GM21528 (cell line): Measurements from ENCODE around the gene RABGAP1.

Experiments
- ATAC-seq: cut with Tn5 transposase; IDR thresholded peaks from one replicate; pipeline ENCODE4 v1.9.1; 2021; ENCODE audit warnings: mild to moderate bottlenecking, moderate library complexity; ENCODE audit not compliant: unreplicated experiment, low FRiP score

Gene RABGAP1

DNA sequence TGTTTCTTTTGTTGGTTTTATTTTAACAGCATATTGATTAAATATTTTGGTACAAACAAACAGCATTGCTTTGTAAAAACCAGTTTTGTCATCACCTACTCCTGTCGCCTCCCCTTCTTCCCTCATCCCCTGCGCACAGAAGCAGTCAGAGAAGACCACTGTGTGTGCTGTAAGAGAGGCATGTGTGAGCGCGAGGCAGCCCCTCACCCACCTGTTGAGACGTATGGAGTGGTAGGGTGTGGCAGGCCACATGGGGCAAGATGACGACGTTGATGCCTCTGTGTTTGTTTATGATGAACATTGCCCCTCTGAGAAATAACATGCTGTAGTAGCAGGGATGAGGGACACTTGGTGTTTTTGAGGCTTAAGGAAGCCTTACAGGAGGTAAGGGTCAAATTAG is 164.0 kb downstream of the RABGAP1 start:
- no peak for ATAC-seq

DNA sequence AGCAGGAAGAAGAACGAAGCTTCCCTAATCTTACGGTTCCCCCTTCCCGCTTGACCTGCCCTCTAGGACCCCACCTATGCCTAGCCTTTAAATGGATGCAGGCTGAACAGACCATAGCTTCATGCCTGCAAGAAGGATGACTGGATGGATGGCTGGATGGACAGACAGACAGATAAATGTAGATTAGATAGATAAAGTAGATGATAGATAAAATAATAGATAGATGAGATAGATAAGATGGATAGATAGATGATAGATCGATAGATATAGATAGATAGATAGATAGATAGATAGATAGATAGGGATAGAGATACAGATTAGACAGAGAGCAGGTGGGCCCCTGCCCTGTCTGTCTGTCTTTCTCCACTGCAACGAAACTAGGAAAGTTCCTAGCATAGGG is 164.7 kb downstream of the RABGAP1 start:
- no peak for ATAC-seq

- ATAC-seq = no peak
Observed at GRCh38 chr9:123107639-123108285, 166.9 kb downstream of the RABGAP1 start.

GRCh38 chr9:123108976-123109375 is 168.2 kb downstream of the RABGAP1 start:
- no peak for ATAC-seq

DNA sequence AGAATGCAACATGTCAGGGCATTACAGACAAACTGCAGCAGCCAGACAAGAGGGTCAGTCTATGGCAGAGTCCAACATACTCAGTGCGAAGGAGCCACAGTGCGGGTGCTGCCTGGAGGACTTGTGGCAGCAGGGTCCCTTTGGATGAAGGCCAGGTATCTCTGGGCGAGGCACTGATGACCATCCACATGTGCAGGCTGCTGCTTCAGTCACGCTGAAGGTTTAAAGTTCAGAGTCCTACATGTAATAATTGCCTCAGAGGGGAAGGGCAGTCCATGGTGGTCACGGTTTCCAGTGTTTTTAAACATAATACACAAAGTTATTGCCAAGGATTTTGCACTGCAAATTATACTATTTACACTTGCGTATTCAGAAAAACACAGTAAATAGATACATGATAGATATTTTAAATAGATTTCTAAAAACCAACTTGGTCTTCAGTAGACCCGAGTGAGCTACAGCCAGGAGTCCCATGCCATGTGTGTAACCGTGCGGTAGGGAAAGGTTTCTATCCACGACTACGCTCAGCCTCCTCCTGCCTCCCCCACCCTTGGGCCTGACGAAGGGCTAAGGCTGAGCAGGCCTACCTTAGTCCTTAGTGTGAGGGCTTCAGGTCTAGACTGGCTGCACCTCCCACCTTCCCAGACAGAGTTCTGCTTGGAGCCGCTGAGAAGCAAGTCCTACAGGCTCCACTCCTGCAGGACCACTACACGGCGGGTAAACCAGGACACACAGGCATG is 168.9 kb downstream of the RABGAP1 start:
- ATAC-seq = no peak

- no peak for ATAC-seq
Observed at GRCh38 chr9:123111427-123112014, 170.7 kb downstream of the RABGAP1 start.

GRCh38 chr9:123112015-123112975 is 171.5 kb downstream of the RABGAP1 start:
- ATAC-seq = no peak

- ATAC-seq = no peak
Observed at GRCh38 chr9:123113185-123113584, 172.4 kb downstream of the RABGAP1 start.

DNA sequence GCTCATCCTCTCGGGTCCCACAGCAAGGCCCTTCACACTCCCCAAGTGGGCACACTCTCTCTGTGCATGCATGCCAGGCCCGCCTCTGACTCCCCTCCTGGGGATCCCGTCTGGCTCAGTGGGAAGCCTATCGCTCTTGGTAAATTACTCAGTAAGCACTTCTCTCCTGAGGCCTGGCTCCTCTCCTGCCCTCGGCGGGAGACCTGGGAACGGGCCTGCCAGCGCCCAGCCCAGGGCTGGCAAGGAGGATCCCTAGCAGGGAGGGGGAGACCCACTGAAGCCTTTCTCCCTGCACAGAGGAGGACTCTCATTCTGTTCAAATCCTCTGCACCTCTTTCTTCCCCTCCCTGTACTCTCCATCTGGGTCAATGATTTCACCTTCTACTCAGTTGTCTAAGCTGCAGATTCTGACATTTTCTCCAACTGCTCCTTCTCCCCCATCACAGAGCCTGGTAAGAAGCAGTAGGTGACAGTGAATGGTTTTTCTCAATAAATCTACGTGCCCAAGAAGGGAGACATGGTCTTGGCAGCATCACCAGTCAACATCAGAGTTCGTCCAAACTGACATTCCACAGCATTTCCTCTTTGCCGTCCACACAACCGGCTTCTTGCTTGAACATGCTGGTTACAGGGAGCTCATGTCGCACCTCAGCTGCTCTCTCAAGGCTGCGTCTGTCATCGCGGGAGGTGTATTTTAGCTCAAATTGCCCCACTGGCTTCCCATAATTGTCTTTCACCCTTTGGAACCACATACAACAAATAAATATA is 174.5 kb downstream of the RABGAP1 start:
- no peak for ATAC-seq

DNA sequence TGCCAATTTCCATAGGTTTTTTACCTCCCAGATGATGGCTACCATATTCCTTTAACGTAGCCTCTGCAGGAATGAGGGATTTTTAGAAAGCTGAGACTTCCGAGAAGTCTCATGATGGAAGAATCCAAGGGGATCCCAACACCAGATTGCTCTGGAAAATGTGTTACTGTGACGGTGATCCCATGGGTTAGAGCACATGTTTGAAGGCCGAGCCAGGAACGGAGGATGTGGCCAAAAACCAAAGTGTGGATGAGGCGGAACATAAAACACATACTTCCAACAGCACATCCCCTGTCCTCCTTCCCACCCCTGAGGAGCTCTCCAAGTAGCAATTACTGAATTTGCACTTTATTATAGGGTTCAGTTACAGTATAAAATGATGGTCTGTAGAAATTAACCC is 175.2 kb downstream of the RABGAP1 start:
- ATAC-seq = no peak

- ATAC-seq = no peak
Observed at GRCh38 chr9:123119566-123119965, 178.7 kb downstream of the RABGAP1 start.

GRCh38 chr9:123120131-123120530 is 179.3 kb downstream of the RABGAP1 start:
- no peak for ATAC-seq

- no peak for ATAC-seq
Observed at GRCh38 chr9:123120953-123121352, 180.1 kb downstream of the RABGAP1 start.

- ATAC-seq = no peak
Observed at GRCh38 chr9:123121457-123121856, 180.6 kb downstream of the RABGAP1 start.

- no peak for ATAC-seq
Observed at GRCh38 chr9:123127512-123128075, 186.8 kb downstream of the RABGAP1 start.

GRCh38 chr9:123128591-123128990 is 187.8 kb downstream of the RABGAP1 start:
- no peak for ATAC-seq

GRCh38 chr9:123129423-123129822 is 188.6 kb downstream of the RABGAP1 start:
- no peak for ATAC-seq

DNA sequence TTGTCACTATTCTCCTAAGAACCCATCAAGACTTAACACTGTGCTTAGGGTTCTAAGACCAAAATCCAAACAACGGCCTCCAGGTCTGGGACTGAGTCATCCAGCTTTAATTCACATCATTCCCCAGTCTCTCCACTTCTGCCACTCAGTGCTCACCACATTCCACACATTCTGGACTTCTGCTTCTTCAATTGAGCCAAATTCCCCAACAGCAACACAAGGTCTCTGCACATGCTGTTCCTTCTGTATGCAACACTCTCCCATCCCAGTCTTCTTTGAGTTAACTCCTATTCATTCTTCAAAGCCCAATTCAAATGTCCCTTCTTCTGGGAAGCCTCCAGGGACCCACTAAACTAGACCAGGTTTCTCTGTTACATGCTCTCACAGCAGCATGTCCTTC is 190.4 kb downstream of the RABGAP1 start:
- ATAC-seq = no peak

DNA sequence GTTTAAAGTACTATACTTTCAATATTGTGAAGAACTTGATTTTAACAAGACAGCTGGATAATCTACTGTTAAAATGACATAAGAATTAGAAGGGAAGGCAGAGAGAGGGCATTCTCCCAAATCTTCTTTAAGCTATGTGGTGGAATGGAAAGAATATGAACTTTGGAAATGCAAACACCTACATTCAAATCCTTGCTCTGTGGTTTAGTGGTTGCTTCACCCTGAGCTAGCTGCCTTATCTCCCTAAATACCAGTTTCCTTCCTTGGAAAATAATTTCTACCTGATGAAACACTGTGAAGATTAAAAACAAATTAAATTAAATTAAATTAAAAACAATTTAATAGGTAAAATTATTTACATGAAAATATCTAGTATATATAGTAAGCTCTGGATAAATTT is 191.2 kb downstream of the RABGAP1 start:
- no peak for ATAC-seq

GRCh38 chr9:123132696-123133095 is 191.9 kb downstream of the RABGAP1 start:
- ATAC-seq = no peak
